ENCODE results near the gene KLHL22.

Gene KLHL22

GRCh38 chr22:20522134-20523004 lies 26.8 kb upstream of the KLHL22 start:
- no peak overlapping the region for H3K27ac ChIP-seq
- TF ChIP-seq CTCF (IDR thresholded peaks at IDR 0.05), result no peak
- TF ChIP-seq ZFX (IDR thresholded peaks at IDR 0.05; ENCODE audit: borderline replicate concordance), result no peak

- H3K27ac ChIP-seq, result no peak overlapping the region
- TF ChIP-seq CTCF (IDR thresholded peaks at IDR 0.05) (no peak), ZFX (IDR thresholded peaks at IDR 0.05; ENCODE audit: borderline replicate concordance) (no peak)
These were observed 24.5 kb upstream of the KLHL22 start for GRCh38 chr22:20520093-20520511.

- TF ChIP-seq CTCF (IDR thresholded peaks at IDR 0.05) (no peak), ZFX (IDR thresholded peaks at IDR 0.05; ENCODE audit: borderline replicate concordance) (no peak)
- H3K27ac ChIP-seq, result no peak overlapping the region
These were observed 24.0 kb upstream of the KLHL22 start for GRCh38 chr22:20519558-20519957.

GRCh38 chr22:20517841-20518592 lies 22.4 kb upstream of the KLHL22 start:
- no peak overlapping the region for H3K27ac ChIP-seq
- TF ChIP-seq ZFX (IDR thresholded peaks at IDR 0.05; ENCODE audit: borderline replicate concordance) (no peak), CTCF (IDR thresholded peaks at IDR 0.05) (no peak)

- no peak for TF ChIP-seq CTCF (IDR thresholded peaks at IDR 0.05)
- TF ChIP-seq ZFX (IDR thresholded peaks at IDR 0.05; ENCODE audit: borderline replicate concordance), result no peak
These were observed 21.8 kb upstream of the KLHL22 start for GRCh38 chr22:20517422-20517821.

GRCh38 chr22:20516399-20516798 lies 20.8 kb upstream of the KLHL22 start:
- no peak overlapping the region for H3K27ac ChIP-seq
- TF ChIP-seq ZFX (IDR thresholded peaks at IDR 0.05; ENCODE audit: borderline replicate concordance), result no peak
- TF ChIP-seq CTCF (IDR thresholded peaks at IDR 0.05), result no peak

More at GRCh38 chr22:20517422-20517821, 21.8 kb upstream of the KLHL22 start:
- no peak overlapping the region for H3K27ac ChIP-seq
